HFFc6 (cell line): ENCODE results near the gene SF3A1. TPM values are rescaled to one million over a fixed set of nuclear protein-coding genes. Genes with fewer than 3 reads are reported as not detected.
A peak's percentile ranks its signal among the peaks of the same experiment; 100 is the strongest.

Experiments used
- DNase-seq: peaks from one replicate; pipeline ENCODE4 v3.0.0-alpha.2; 2018
- H3K27ac Mint-ChIP-seq: 2 replicates; pipeline ENCODE4 v1.8.0; 2020; ENCODE audit warnings: mild to moderate bottlenecking, mixed read lengths
- H3K27me3 Mint-ChIP-seq: 2 replicates; pipeline ENCODE4 v1.8.0; 2021; ENCODE audit warnings: mild to moderate bottlenecking, moderate library complexity, mixed read lengths; ENCODE audit not compliant: insufficient read depth
- H3K36me3 Mint-ChIP-seq: 2 replicates; pipeline ENCODE4 v1.8.0; 2021; ENCODE audit warnings: low read depth, mixed read lengths
- H3K4me1 Mint-ChIP-seq: 2 replicates; pipeline ENCODE4 v1.8.0; 2020; ENCODE audit warnings: low read depth, mixed read lengths
- H3K4me3 Mint-ChIP-seq: 2 replicates; pipeline ENCODE4 v1.8.0; 2020; ENCODE audit warnings: mild to moderate bottlenecking, moderate library complexity, mixed read lengths
- H3K9me3 Mint-ChIP-seq: 2 replicates; pipeline ENCODE4 v1.8.0; 2020; ENCODE audit warnings: mild to moderate bottlenecking, mixed read lengths
- total RNA-seq, 6 experiments: library from RNA; stranded (reverse); fragmentation: NEBNext Ultra II Directional; extraction: Animal tissue kit (Norgen Biotek cat#: 25700); gene quantifications; 2 replicates in 1 of 6; 3 replicates in 5 of 6; pipeline ENCODE4 v1.2.3, GENCODE V29; 2021
- TF ChIP-seq, protein P1 (sequence below): fragments of 200-600 bp; sonication (generic); IDR thresholded peaks from 2 replicates; pipeline ENCODE4 v1.5.0; 2021; ENCODE audit warnings: antibody characterized with exemption, mild to moderate bottlenecking

The SF3A1 gene
- total RNA-seq, 6 experiments from 2014 or later, result 166 to 197 (median 181) TPM

GRCh38 chr22:30332551-30332950, 24.1 kb downstream of the SF3A1 start:
- H3K27me3 Mint-ChIP-seq, result no peaks in the 10 kb centered on the region; the same call in 1 of the 2 replicates
- DNase-seq, result no peak
- TF ChIP-seq, protein P1, sequence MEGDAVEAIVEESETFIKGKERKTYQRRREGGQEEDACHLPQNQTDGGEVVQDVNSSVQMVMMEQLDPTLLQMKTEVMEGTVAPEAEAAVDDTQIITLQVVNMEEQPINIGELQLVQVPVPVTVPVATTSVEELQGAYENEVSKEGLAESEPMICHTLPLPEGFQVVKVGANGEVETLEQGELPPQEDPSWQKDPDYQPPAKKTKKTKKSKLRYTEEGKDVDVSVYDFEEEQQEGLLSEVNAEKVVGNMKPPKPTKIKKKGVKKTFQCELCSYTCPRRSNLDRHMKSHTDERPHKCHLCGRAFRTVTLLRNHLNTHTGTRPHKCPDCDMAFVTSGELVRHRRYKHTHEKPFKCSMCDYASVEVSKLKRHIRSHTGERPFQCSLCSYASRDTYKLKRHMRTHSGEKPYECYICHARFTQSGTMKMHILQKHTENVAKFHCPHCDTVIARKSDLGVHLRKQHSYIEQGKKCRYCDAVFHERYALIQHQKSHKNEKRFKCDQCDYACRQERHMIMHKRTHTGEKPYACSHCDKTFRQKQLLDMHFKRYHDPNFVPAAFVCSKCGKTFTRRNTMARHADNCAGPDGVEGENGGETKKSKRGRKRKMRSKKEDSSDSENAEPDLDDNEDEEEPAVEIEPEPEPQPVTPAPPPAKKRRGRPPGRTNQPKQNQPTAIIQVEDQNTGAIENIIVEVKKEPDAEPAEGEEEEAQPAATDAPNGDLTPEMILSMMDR, result no peak
- peaks cover 26% of the 10 kb centered on the region for H3K4me1 Mint-ChIP-seq
- H3K27ac Mint-ChIP-seq, result no peak overlapping the region
- H3K36me3 Mint-ChIP-seq, result peaks cover 32% of the 10 kb centered on the region
- no peaks in the 10 kb centered on the region for H3K9me3 Mint-ChIP-seq
- H3K4me3 Mint-ChIP-seq, result no peak overlapping the region

DNA sequence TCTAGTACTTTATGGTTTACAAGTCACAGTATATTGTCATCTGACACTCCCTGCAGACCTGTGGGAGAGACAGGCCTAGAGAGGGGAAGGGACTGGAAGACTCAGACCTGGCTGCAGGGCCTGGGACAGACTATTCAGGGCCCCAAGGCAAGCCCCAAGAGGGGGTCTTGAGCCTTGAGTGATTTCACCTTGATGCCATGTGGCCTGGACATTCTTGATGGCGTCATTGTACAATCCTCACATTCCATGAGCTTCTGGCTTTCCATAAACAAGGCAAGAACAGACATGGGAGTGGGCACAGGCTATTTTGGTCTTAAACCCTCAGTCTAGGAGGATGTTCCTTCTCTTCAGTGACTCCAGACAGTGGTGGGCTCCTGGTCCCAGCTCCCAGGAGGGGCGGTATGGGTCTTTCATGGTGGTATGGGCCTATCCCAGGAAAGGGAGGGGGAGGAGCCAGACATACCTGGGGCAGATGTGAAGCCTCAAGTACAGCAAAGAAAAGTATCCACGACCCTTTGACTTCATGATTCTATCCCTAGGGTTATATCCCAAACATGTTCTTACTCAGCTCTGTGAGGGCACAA, 28.1 kb downstream of the SF3A1 start:
- Mint-ChIP-seq H3K36me3 (peaks cover 5% of the 10 kb centered on the region; the same call in 1 of the 2 replicates), H3K4me3 (no peak overlapping the region), H3K4me1 (peaks cover 52% of the 10 kb centered on the region), H3K27me3 (no peaks in the 10 kb centered on the region; the same call in 1 of the 2 replicates), H3K9me3 (no peaks in the 10 kb centered on the region), H3K27ac (peak overlapping the region; percentile 37)
- TF ChIP-seq, protein P1, result no peak
- no peak for DNase-seq

GRCh38 chr22:30327864-30328345, 28.8 kb downstream of the SF3A1 start:
- Mint-ChIP-seq H3K27ac (peak overlapping the region; percentile 72), H3K9me3 (no peaks in the 10 kb centered on the region), H3K4me1 (peaks cover 52% of the 10 kb centered on the region), H3K36me3 (peaks cover 10% of the 10 kb centered on the region), H3K4me3 (peak overlapping the region; percentile 65; the same call in 1 of the 2 replicates), H3K27me3 (no peaks in the 10 kb centered on the region; the same call in 1 of the 2 replicates)
- TF ChIP-seq, protein P1, result no peak
- DNase-seq, result no peak

DNA sequence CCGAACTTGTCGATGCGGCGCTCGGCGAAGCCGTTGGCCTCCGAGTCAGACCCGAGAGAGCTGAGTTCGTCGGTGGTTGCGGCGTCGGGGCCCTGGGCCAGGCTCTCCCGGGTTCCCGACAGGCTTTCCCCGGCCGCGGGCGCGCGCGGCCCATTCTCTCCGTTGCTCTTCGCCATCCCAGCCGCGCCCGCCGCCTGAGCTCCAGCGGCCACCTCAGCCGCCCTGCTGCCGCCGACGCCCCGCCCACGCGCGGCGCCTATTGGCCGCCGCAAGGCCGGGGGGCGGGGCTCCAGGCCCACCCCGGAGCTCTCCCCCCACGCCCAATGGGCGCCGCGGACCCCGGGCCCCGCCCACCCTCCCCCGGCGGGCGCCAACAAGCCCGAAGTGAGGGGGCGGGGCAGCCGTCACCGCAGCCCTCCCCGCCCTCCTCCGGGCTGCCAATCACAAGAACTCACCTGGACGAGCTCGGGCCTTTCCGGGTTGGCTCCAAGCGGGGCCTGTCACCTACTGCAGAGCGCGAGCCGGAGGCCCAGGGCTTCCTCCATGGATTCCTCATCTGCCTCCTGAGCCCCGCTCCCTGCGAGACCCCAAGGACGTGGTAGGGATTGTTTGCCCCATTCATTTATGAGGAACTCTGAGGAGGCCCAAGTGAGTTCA, 29.9 kb downstream of the SF3A1 start, which contains the start of gene TBC1D10A:
TSS of gene TBC1D10A (minus strand) at position 236 of the 657 bp plus-strand sequence. CDS start at position 176, 60 bp downstream.
- Mint-ChIP-seq H3K9me3 (no peaks in the 10 kb centered on the region), H3K27ac (peak within 1 kb of the TSS; percentile 86)

DNA sequence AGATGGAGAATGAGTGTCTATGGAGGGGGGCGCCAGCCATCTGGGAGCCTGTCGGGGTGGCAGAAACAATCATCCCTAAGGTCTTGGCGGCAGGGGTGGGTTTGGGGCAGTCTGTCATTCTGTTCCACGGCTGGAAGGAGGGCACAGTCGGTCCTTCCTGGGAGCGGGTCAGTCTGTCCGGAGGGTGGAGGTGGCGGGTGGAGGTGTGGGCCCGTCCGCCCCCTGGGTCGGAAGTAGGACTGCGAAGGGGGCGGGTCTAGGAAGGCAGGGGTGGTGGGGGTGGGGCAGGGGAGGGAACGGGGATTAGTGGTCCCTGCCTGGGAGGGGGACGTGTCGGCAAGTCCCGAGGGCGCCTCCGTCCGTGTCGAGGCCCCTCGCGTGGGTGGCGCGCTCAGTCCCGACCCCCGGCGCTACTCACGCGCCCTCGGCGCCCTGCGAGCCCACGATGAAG, 30.4 kb downstream of the SF3A1 start:
- TF ChIP-seq, protein P1, result no peak
- Mint-ChIP-seq H3K27ac (peak overlapping the region; percentile 86), H3K36me3 (peaks cover 10% of the 10 kb centered on the region), H3K27me3 (no peaks in the 10 kb centered on the region; the same call in 1 of the 2 replicates), H3K4me3 (peak overlapping the region; percentile 87), H3K9me3 (no peaks in the 10 kb centered on the region), H3K4me1 (peaks cover 51% of the 10 kb centered on the region)
- DNase-seq, result no peak

More for the DNA sequence above, 29.9 kb downstream of the SF3A1 start, which contains the start of gene TBC1D10A:
- Mint-ChIP-seq H3K4me1 (peaks cover 52% of the 10 kb centered on the region), H3K36me3 (peaks cover 10% of the 10 kb centered on the region), H3K27me3 (no peaks in the 10 kb centered on the region; the same call in 1 of the 2 replicates), H3K4me3 (peak within 1 kb of the TSS; percentile 87)
- TF ChIP-seq, protein P1, result no peak
- DNase-seq, result peak; percentile 44
